Stimulated activated CD8-positive, alpha-beta memory T cell treated with anti-CD3 and anti-CD28 coated beads, Interleukin-7, amount 100 ng/mL, for 1 hour (primary cell): ENCODE data around the gene MLST8.

Experiments used
- DNase-seq, 2 donors: peaks; one replicate each; pipeline ENCODE4 v3.0.0-alpha.2; 2020; ENCODE audit warnings: low read depth in 2 of 2

MLST8 gene

GRCh38 chr16:2205104-2205966 is at the start of gene MLST8:
Gene MLST8 (plus strand): TSS chr16:2205454. CDS start chr16:2206086, 632 bp downstream.
- peak; percentile 79 to 82 for DNase-seq

- DNase-seq = no peak
Measured at GRCh38 chr16:2155977-2156848, 49.0 kb upstream of the MLST8 start.

GRCh38 chr16:2156849-2157224 is 48.4 kb upstream of the MLST8 start:
- DNase-seq = no peak

- no peak for DNase-seq
Measured at GRCh38 chr16:2157480-2158261, 47.6 kb upstream of the MLST8 start.

GRCh38 chr16:2158262-2158638 is 47.0 kb upstream of the MLST8 start:
- DNase-seq = no peak

- DNase-seq = no peak
Measured at GRCh38 chr16:2159175-2159838, 45.9 kb upstream of the MLST8 start.

GRCh38 chr16:2160915-2161551 is 44.2 kb upstream of the MLST8 start:
- no peak for DNase-seq

GRCh38 chr16:2161911-2162310 is 43.3 kb upstream of the MLST8 start:
- no peak for DNase-seq

- no peak for DNase-seq
Measured at GRCh38 chr16:2162676-2163118, 42.6 kb upstream of the MLST8 start.

GRCh38 chr16:2163211-2163881 is 41.9 kb upstream of the MLST8 start:
- no peak for DNase-seq

- DNase-seq = no peak
Measured at GRCh38 chr16:2165861-2166260, 39.4 kb upstream of the MLST8 start.

GRCh38 chr16:2166263-2167067 is 38.8 kb upstream of the MLST8 start:
- no peak for DNase-seq

- no peak for DNase-seq
Measured at GRCh38 chr16:2167068-2167638, 38.1 kb upstream of the MLST8 start.

GRCh38 chr16:2170080-2170479 is 35.2 kb upstream of the MLST8 start:
- DNase-seq = no peak

- no peak for DNase-seq
Measured at GRCh38 chr16:2170587-2171435, 34.4 kb upstream of the MLST8 start.

GRCh38 chr16:2171601-2172178 is 33.6 kb upstream of the MLST8 start:
- no peak for DNase-seq

GRCh38 chr16:2172688-2173335 is 32.4 kb upstream of the MLST8 start:
- no peak for DNase-seq
